Adrenal gland (tissue), 12 donors: ENCODE data around the gene HNMT. TPM values are rescaled to one million over a fixed set of nuclear protein-coding genes. Genes with fewer than 3 reads are reported as not detected.

Experiments used
- DNase-seq, 7 donors: peaks; one replicate each; pipeline ENCODE4 v3.0.0-alpha.2; 2019 to 2020
- H3K27ac ChIP-seq, 5 donors: fragments of 200-600 bp; sonication (generic) in 4 of 5; 1 replicate in 3 of 5; 2 replicates in 2 of 5; pipeline versions ENCODE4 v1.5.1 to v1.8.0; 2016 to 2020; ENCODE audit warnings: mild to moderate bottlenecking in 1 of 5
- H3K27me3 ChIP-seq: fragments of 200-600 bp; 2 replicates; pipeline ENCODE4 v1.8.0; 2021
- H3K36me3 ChIP-seq, 2 donors: fragments of 200-600 bp; replicated peaks in 1 of 2; 1 replicate in 1 of 2; 2 replicates in 1 of 2; pipeline versions ENCODE4 v1.5.1 to v1.8.0; 2018 to 2022
- H3K4me1 ChIP-seq, 2 donors: fragments of 200-600 bp; replicated peaks in 1 of 2; 1 replicate in 1 of 2; 2 replicates in 1 of 2; pipeline versions ENCODE4 v1.5.1 to v1.8.0; 2018 to 2021
- H3K4me3 ChIP-seq, 4 donors: fragments of 200-600 bp; sonication (generic) in 3 of 4; one replicate each; pipeline ENCODE4 v1.5.1; 2016 to 2018
- H3K9me3 ChIP-seq, 3 donors: fragments of 200-600 bp; sonication (generic) in 1 of 3; replicated peaks in 1 of 3; 1 replicate in 2 of 3; 2 replicates in 1 of 3; pipeline versions ENCODE4 v1.5.1 to v1.8.0; 2016 to 2021
- CTCF ChIP-seq, 6 experiments: fragments of 450-650 bp in 4 of 6; fragments of 200-600 bp in 2 of 6; sonication (generic) in 1 of 6; IDR thresholded peaks; 1 replicate in 5 of 6; 2 replicates in 1 of 6; pipeline versions ENCODE4 v1.5.1 to v1.8.0; 2016 to 2021; ENCODE audit warnings: antibody characterized with exemption in 6 of 6, mild to moderate bottlenecking in 2 of 6, moderate library complexity in 1 of 6
- POLR2A ChIP-seq, 2 donors: fragments of 450-650 bp; IDR thresholded peaks; one replicate each; pipeline ENCODE4 v1.6.1; 2017; ENCODE audit warnings: antibody characterized with exemption in 2 of 2, mild to moderate bottlenecking in 2 of 2, moderate library complexity in 1 of 2
- WGBS, 4 donors: extraction: QIAGEN DNeasy Blood & Tissue Kit in 2 of 4; methylation state at CpG; one replicate each; pipeline versions ENCODE4 v1.1.5 to v1.1.7; 2013 to 2017; 5-methylcytosine and 5-hydroxymethylcytosine counted together
- intact Hi-C, 2 donors: fragments of 100-400 bp; cut with DNase I; formaldehyde crosslinking; loops; one replicate each; pipeline versions ENCODE4 v1.14.1 to v1.15.0; 2022 to 2023
- polyA plus RNA-seq, 3 donors: library from polyadenylated mRNA; stranded (reverse); fragments of 200-250 nt in 2 of 3; fragments of 350-450 nt in 1 of 3; fragmentation: Illumina TruSeq in 1 of 3; extraction: RNeasy Lipid Tissue Mini Kit (QIAGEN cat#74804) in 1 of 3; gene quantifications; one replicate each; pipeline ENCODE4 v1.2.3, GENCODE V29; 2013 to 2014
- total RNA-seq, 9 donors: library from RNA; depleted of rRNA in 4 of 9; stranded (reverse); fragments of >200 nt in 4 of 9; fragments of 120-200 nt in 1 of 9; fragmentation: NEBNext Ultra II Directional in 1 of 9; extraction: Animal tissue kit (Norgen Biotek cat#: 25700) in 1 of 9; gene quantifications; one replicate each; pipeline versions ENCODE4 v1.1.0 to v1.2.4, GENCODE V29; 2013 to 2023
- donor health status: healthy with polysubstance abuse.
- donor health status: Bipolar disorder and iron deficiency.
- donor health status: DM: yes; HTN: yes; CAD: no.
- donor health status: DM: no; HTN: no; CAD: no.
- donor health status: DM: no; HTN: no; CAD: no.
- donor health status: DM: yes; HTN: yes; CAD: no.

Gene HNMT
- total and polyA plus RNA-seq, 12 donors, result 4.5 to 53.7 (median 21.3) TPM

- TF ChIP-seq POLR2A (IDR thresholded peaks at IDR 0.05) (no peak), CTCF (IDR thresholded peaks at IDR 0.05) (no peak)
- intact Hi-C loops, result loop anchor here (5.0 to 10.0 kb wide), 4 partner anchors 138 to 836 kb away; partner anchors contain the start of gene NXPH2 (in 1 of the 2)
- H3K9me3 ChIP-seq, result no peaks in the 10 kb centered on the region
- DNase-seq, result no peak
- no peak overlapping the region for H3K27ac ChIP-seq
- 76 to 83% (median 80%) methylated on average over 6 to 7 of the region's 7 CpGs for WGBS, 4 donors
- no peaks in the 10 kb centered on the region for H3K27me3 ChIP-seq
- no peaks in the 10 kb centered on the region for H3K36me3 ChIP-seq
- no peaks in the 10 kb centered on the region for H3K4me1 ChIP-seq
- H3K4me3 ChIP-seq, result no peak overlapping the region
These were observed 15.4 kb upstream of the HNMT start for GRCh38 chr2:137948894-137949293.

GRCh38 chr2:137950238-137950637 lies 14.0 kb upstream of the HNMT start:
- WGBS, 4 donors, result 81 to 91% (median 85%) methylated on average over 4 of the region's 4 CpGs
- H3K4me3 ChIP-seq, result no peak overlapping the region
- no peaks in the 10 kb centered on the region for H3K9me3 ChIP-seq
- H3K27ac ChIP-seq, result no peak overlapping the region
- no peaks in the 10 kb centered on the region for H3K27me3 ChIP-seq
- intact Hi-C loops, result no loop called here
- no peak for DNase-seq
- no peak for TF ChIP-seq CTCF (IDR thresholded peaks at IDR 0.05)
- no peaks in the 10 kb centered on the region for H3K36me3 ChIP-seq
- no peaks in the 10 kb centered on the region for H3K4me1 ChIP-seq

- TF ChIP-seq CTCF (IDR thresholded peaks at IDR 0.05) (no peak), POLR2A (IDR thresholded peaks at IDR 0.05) (no peak)
- WGBS, 4 donors, result 70 to 83% (median 77%) methylated on average over 3 of the region's 3 CpGs
- H3K9me3 ChIP-seq, result no peaks in the 10 kb centered on the region
- H3K27me3 ChIP-seq, result no peaks in the 10 kb centered on the region
- no peak for DNase-seq
- no peak overlapping the region for H3K4me3 ChIP-seq
- intact Hi-C loops, result no loop called here
- no peaks in the 10 kb centered on the region for H3K4me1 ChIP-seq
- no peaks in the 10 kb centered on the region for H3K36me3 ChIP-seq
- no peak overlapping the region for H3K27ac ChIP-seq
These were observed 12.7 kb upstream of the HNMT start for GRCh38 chr2:137951586-137951985.

- TF ChIP-seq POLR2A (IDR thresholded peaks at IDR 0.05) (no peak), CTCF (IDR thresholded peaks at IDR 0.05) (no peak)
- no peaks in the 10 kb centered on the region for H3K9me3 ChIP-seq
- intact Hi-C loops, result no loop called here
- peak overlapping the region in 1 of 5 donors; percentile 43 for H3K27ac ChIP-seq
- no peaks in the 10 kb centered on the region for H3K4me1 ChIP-seq
- peak overlapping the region in 1 of 4 donors; percentile 41 for H3K4me3 ChIP-seq
- WGBS, 4 donors, result 30 to 83% (median 73%) methylated on average over 9 of the region's 9 CpGs
- no peaks in the 10 kb centered on the region for H3K36me3 ChIP-seq
- no peaks in the 10 kb centered on the region for H3K27me3 ChIP-seq
- peak in 4 of 7 donors; percentile 16 to 25 (median 18) for DNase-seq
These were observed 11.6 kb upstream of the HNMT start for GRCh38 chr2:137952586-137953129.
